GM23248 (cell line): ENCODE data around the gene SEMA6B. TPM values are rescaled to one million over a fixed set of nuclear protein-coding genes. Genes with fewer than 3 reads are reported as not detected.
A peak's percentile ranks its signal among the peaks of the same experiment; 100 is the strongest.
"Not testable (repeated sequence)": the region's sequence is repeated elsewhere in the genome, so short reads cannot be mapped to it uniquely, and the experiment has no call there.

ENCODE experiments used
- DNase-seq: peaks from one replicate; pipeline ENCODE4 v3.0.0-alpha.2; 2015
- H2AFZ ChIP-seq: fragments of 200-600 bp; sonication (generic); 2 replicates; pipeline ENCODE4 v1.6.1; 2016; ENCODE audit warnings: antibody characterized with exemption
- H3F3A ChIP-seq: fragments of 200-600 bp; sonication (generic); 2 replicates; pipeline ENCODE4 v1.6.1; 2016; ENCODE audit warnings: mild to moderate bottlenecking, antibody characterized with exemption, mixed run types; ENCODE audit not compliant: insufficient read depth
- H3K27ac ChIP-seq: fragments of 200-600 bp; sonication (generic); 2 replicates; pipeline ENCODE4 v1.5.1; 2016; ENCODE audit warnings: mild to moderate bottlenecking
- H3K27me3 ChIP-seq: fragments of 200-600 bp; sonication (generic); replicated peaks from 2 replicates; pipeline ENCODE4 v1.6.1; 2016; ENCODE audit warnings: mild to moderate bottlenecking; ENCODE audit not compliant: insufficient read depth
- H3K36me3 ChIP-seq: fragments of 200-600 bp; sonication (generic); 2 replicates; pipeline ENCODE4 v1.6.1; 2016; ENCODE audit warnings: low read depth, mild to moderate bottlenecking
- H3K4me1 ChIP-seq: fragments of 200-600 bp; sonication (generic); 2 replicates; pipeline ENCODE4 v1.6.1; 2016; ENCODE audit warnings: mild to moderate bottlenecking; ENCODE audit not compliant: insufficient read depth
- H3K4me2 ChIP-seq: fragments of 200-600 bp; sonication (generic); one replicate; pipeline ENCODE4 v1.6.1; 2016; ENCODE audit warnings: mild to moderate bottlenecking; ENCODE audit not compliant: unreplicated experiment
- H3K4me3 ChIP-seq: fragments of 200-600 bp; sonication (generic); 2 replicates; pipeline ENCODE4 v1.5.1; 2016; ENCODE audit warnings: mild to moderate bottlenecking
- H3K79me2 ChIP-seq: fragments of 200-600 bp; sonication (generic); 2 replicates; pipeline ENCODE4 v1.6.1; 2016; ENCODE audit warnings: mild to moderate bottlenecking; ENCODE audit not compliant: insufficient read depth
- H3K9ac ChIP-seq: fragments of 200-600 bp; sonication (generic); 2 replicates; pipeline ENCODE4 v1.6.1; 2016; ENCODE audit warnings: mild to moderate bottlenecking
- H3K9me2 ChIP-seq: fragments of 200-600 bp; sonication (generic); 2 replicates; pipeline ENCODE4 v1.6.1; 2016; ENCODE audit warnings: mixed run types, mild to moderate bottlenecking, moderate library complexity; ENCODE audit not compliant: insufficient read depth
- H3K9me3 ChIP-seq: fragments of 200-600 bp; sonication (generic); one replicate; pipeline ENCODE4 v1.6.1; 2017; ENCODE audit warnings: low read depth
- H4K20me1 ChIP-seq: fragments of 200-600 bp; sonication (generic); 2 replicates; pipeline ENCODE4 v1.6.0; 2016; ENCODE audit not compliant: insufficient read depth
- EZH2 ChIP-seq: fragments of 200-600 bp; sonication (generic); IDR thresholded peaks from 2 replicates; pipeline ENCODE4 v1.6.1; 2018; ENCODE audit warnings: antibody characterized with exemption, mild to moderate bottlenecking; ENCODE audit not compliant: insufficient read depth, poor library complexity, severe bottlenecking
- EZH2phosphoT487 ChIP-seq: fragments of 200-600 bp; sonication (generic); IDR thresholded peaks from 2 replicates; pipeline ENCODE4 v1.6.1; 2018; ENCODE audit warnings: antibody characterized with exemption, moderate library complexity, mild to moderate bottlenecking, low read depth; ENCODE audit not compliant: insufficient read depth
- WGBS, 2 experiments: methylation state at CpG; one replicate each; pipeline ENCODE4 v1.1.6; 2015 to 2017; ENCODE audit warnings: low lambda C conversion rate in 2 of 2, low coverage in 1 of 2; ENCODE audit errors: missing lambda C conversion rate in 2 of 2; 5-methylcytosine and 5-hydroxymethylcytosine counted together
- in situ Hi-C: fragments of 300-500 bp; cut with MboI; formaldehyde crosslinking; loops from 2 replicates; pipeline ENCODE4 v1.15.0; 2020
- polyA plus RNA-seq: library from polyadenylated mRNA; unstranded; fragments of >200 nt; fragmentation: Nextera tagmentation; extraction: Ambion mirVana; gene quantifications from 2 replicates; pipeline ENCODE4 v1.2.1, GENCODE V29; 2016
- total RNA-seq: library from RNA; depleted of rRNA; stranded (reverse); fragments of >200 nt; shearing (Covaris generic); gene quantifications from 2 replicates; pipeline ENCODE4 v1.2.3, GENCODE V29; 2014

SEMA6B gene
- total and polyA plus RNA-seq, 2 experiments from 2014 or later, result not detected

GRCh38 chr19:4598712-4599111 lies 39.2 kb upstream of the SEMA6B start:
- Histone ChIP-seq H3F3A (no peaks in the 10 kb centered on the region), H3K4me2 (no peak overlapping the region), H3K4me3 (no peak overlapping the region), H2AFZ (no peak overlapping the region), H3K27ac (no peak overlapping the region), H4K20me1 (no peaks in the 10 kb centered on the region), H3K79me2 (no peaks in the 10 kb centered on the region), H3K9me2 (no peaks in the 10 kb centered on the region), H3K27me3 (peaks cover 37% of the 10 kb centered on the region), H3K9ac (no peak overlapping the region), H3K4me1 (no peaks in the 10 kb centered on the region), H3K9me3 (no peaks in the 10 kb centered on the region), H3K36me3 (no peaks in the 10 kb centered on the region)
- TF ChIP-seq EZH2phosphoT487 (no peak), EZH2 (no peak)
- in situ Hi-C loops, result no loop called here
- WGBS, 2 experiments, result 0 to 2% methylated on average over 3 to 17 of the region's 17 CpGs
- DNase-seq, result no peak

DNA sequence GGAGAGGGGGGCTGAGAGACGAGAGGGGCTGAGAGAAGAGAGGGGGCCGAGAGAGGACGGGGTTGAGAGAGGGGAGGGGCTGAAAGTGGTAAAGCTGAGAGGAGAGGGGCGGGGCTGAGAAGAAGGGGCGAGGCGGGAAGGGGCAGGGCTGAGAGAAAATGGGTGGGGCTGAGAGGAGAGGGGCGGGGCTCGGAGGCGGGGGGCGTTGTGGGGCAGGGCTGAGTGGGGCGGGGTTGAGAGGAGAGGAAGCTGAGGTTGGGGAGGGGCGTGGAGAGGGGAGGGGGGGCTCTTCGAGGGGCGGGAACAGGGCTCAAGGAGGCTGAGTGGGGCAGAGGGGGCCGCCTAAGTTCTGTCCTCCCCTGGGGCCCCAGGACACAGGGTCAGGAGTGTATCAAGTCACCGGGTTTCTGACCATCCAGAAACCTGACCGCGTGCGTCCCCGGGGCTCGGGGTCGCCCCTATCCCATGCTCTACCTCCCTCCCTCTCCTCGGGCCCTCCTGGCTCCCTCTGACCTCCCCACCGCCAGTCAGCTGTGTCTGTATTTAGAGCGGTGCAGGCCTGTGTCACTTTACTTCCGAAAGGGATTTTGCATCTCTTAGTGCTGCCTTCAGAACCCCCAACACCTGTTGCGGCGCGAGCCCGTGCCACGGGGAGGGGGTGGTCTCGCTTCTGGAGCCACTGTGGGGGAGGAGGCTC lies 38.6 kb upstream of the SEMA6B start:
- Histone ChIP-seq H3K4me2 (no peak overlapping the region), H3K79me2 (no peaks in the 10 kb centered on the region), H3K9ac (no peak overlapping the region), H2AFZ (no peak overlapping the region), H3K27me3 (peaks cover 37% of the 10 kb centered on the region), H3K4me1 (no peaks in the 10 kb centered on the region), H3K9me2 (no peaks in the 10 kb centered on the region), H3K27ac (no peak overlapping the region), H3K36me3 (no peaks in the 10 kb centered on the region), H3F3A (no peaks in the 10 kb centered on the region), H3K4me3 (no peak overlapping the region), H4K20me1 (no peaks in the 10 kb centered on the region), H3K9me3 (no peaks in the 10 kb centered on the region)
- in situ Hi-C loops, result no loop called here
- TF ChIP-seq EZH2 (no peak), EZH2phosphoT487 (no peak)
- WGBS, 2 experiments, result 0 to 3% methylated on average over 12 to 32 of the region's 32 CpGs
- peak; percentile 46 for DNase-seq

GRCh38 chr19:4597278-4597974 lies 37.9 kb upstream of the SEMA6B start:
- no peak overlapping the region for H2AFZ ChIP-seq
- no peaks in the 10 kb centered on the region for H4K20me1 ChIP-seq
- WGBS, 2 experiments, result 6% methylated on average over 25 to 27 of the region's 27 CpGs
- H3K4me3 ChIP-seq, result no peak overlapping the region
- no peak for DNase-seq
- in situ Hi-C loops, result no loop called here
- H3K4me2 ChIP-seq, result no peak overlapping the region
- H3K9me3 ChIP-seq, result no peaks in the 10 kb centered on the region
- H3K36me3 ChIP-seq, result no peaks in the 10 kb centered on the region
- H3K9ac ChIP-seq, result no peak overlapping the region
- H3K27me3 ChIP-seq, result peaks cover 37% of the 10 kb centered on the region
- no peaks in the 10 kb centered on the region for H3K79me2 ChIP-seq
- H3K27ac ChIP-seq, result no peak overlapping the region
- TF ChIP-seq EZH2phosphoT487 (no peak), EZH2 (no peak)
- H3K9me2 ChIP-seq, result no peaks in the 10 kb centered on the region
- H3F3A ChIP-seq, result no peaks in the 10 kb centered on the region
- H3K4me1 ChIP-seq, result no peaks in the 10 kb centered on the region

- H3K9me2 ChIP-seq, result no peaks in the 10 kb centered on the region
- no peak overlapping the region for H3K4me2 ChIP-seq
- no peak for TF ChIP-seq EZH2phosphoT487
- no peak for TF ChIP-seq EZH2
- no peaks in the 10 kb centered on the region for H3K79me2 ChIP-seq
- H3K27ac ChIP-seq, result no peak overlapping the region
- in situ Hi-C loops, result no loop called here
- DNase-seq, result no peak
- H3K36me3 ChIP-seq, result no peaks in the 10 kb centered on the region
- no peaks in the 10 kb centered on the region for H4K20me1 ChIP-seq
- H3K4me3 ChIP-seq, result no peak overlapping the region
- peaks cover 39% of the 10 kb centered on the region for H3K27me3 ChIP-seq
- no peaks in the 10 kb centered on the region for H3K4me1 ChIP-seq
- H3K9ac ChIP-seq, result no peak overlapping the region
- H3F3A ChIP-seq, result no peaks in the 10 kb centered on the region
- H2AFZ ChIP-seq, result no peak overlapping the region
- WGBS, 2 experiments, result 39 to 40% methylated on average over 18 to 20 of the region's 21 CpGs
- H3K9me3 ChIP-seq, result no peaks in the 10 kb centered on the region
Measured at GRCh38 chr19:4596033-4596904, 36.8 kb upstream of the SEMA6B start.

DNA sequence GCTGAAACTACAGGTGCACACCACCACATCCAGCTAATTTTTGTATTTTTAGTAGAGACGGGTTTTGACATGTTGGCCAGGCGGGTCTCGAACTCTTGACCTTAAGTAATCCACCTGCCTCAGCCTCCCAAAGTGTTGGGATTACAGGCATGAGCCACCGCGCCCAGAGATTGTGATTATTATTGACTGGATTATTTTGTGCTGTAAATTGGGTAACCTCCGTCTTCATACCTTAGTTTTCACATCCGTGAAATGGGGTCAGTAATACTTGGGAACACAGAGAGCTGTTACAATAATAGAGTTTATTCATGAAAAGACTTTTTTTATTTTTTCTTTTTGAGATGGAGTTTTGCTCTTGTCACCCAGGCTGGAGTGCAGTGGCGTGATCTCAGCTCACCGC lies 35.7 kb upstream of the SEMA6B start:
- H3K79me2 ChIP-seq, H3K9ac ChIP-seq, H3K27ac ChIP-seq, H2AFZ ChIP-seq, H4K20me1 ChIP-seq, H3K4me3 ChIP-seq, DNase-seq, H3F3A ChIP-seq, in situ Hi-C loops, H3K4me2 ChIP-seq, H3K36me3 ChIP-seq, H3K4me1 ChIP-seq, H3K9me2 ChIP-seq, H3K9me3 ChIP-seq: not testable (repeated sequence)
- H3K27me3 ChIP-seq, result peaks cover 39% of the 10 kb centered on the region
- 86% methylated on average over 9 of the region's 9 CpGs for WGBS, 2 experiments
